Measurements from ENCODE around the gene LEF1. TPM values are rescaled to one million over a fixed set of nuclear protein-coding genes. Genes with fewer than 3 reads are reported as not detected.

LEF1 gene
- total and polyA plus RNA-seq, 8 donors: 4.1 to 49.4 (median 33.8) TPM

DNA sequence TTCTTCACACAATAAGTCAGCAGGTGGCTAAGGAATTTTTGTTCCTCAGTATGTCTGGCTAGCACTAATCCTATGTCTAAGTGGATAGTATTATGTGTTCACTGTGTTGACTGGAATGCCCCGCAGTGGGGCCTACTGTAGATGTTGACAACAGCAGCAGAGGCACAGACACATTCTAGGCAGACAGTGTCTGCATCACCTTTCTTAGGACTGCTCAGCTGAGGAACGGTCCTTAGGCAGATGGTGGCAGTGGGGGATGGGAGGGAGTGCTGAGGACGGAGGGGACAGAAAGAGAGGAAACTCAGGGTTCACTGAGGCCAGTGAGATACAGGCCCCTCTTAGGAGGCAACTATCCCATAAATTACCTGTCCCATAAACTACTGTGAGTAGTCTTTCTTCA, 44.6 kb upstream of the LEF1 start:
- Histone ChIP-seq H3K27me3 (no peaks in the 10 kb centered on the region), H3K4me1 (no peaks in the 10 kb centered on the region), H3K4me3 (no peak overlapping the region), H3K36me3 (no peaks in the 10 kb centered on the region), H3K27ac (no peak overlapping the region), H3K9me3 (no peaks in the 10 kb centered on the region)
- intact Hi-C loops (cut with DNase I): no loop called here
- TF ChIP-seq, protein P1, sequence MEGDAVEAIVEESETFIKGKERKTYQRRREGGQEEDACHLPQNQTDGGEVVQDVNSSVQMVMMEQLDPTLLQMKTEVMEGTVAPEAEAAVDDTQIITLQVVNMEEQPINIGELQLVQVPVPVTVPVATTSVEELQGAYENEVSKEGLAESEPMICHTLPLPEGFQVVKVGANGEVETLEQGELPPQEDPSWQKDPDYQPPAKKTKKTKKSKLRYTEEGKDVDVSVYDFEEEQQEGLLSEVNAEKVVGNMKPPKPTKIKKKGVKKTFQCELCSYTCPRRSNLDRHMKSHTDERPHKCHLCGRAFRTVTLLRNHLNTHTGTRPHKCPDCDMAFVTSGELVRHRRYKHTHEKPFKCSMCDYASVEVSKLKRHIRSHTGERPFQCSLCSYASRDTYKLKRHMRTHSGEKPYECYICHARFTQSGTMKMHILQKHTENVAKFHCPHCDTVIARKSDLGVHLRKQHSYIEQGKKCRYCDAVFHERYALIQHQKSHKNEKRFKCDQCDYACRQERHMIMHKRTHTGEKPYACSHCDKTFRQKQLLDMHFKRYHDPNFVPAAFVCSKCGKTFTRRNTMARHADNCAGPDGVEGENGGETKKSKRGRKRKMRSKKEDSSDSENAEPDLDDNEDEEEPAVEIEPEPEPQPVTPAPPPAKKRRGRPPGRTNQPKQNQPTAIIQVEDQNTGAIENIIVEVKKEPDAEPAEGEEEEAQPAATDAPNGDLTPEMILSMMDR (IDR thresholded peaks at IDR 0.05): no peak
- no peak for ATAC-seq
- no peak for DNase-seq

DNA sequence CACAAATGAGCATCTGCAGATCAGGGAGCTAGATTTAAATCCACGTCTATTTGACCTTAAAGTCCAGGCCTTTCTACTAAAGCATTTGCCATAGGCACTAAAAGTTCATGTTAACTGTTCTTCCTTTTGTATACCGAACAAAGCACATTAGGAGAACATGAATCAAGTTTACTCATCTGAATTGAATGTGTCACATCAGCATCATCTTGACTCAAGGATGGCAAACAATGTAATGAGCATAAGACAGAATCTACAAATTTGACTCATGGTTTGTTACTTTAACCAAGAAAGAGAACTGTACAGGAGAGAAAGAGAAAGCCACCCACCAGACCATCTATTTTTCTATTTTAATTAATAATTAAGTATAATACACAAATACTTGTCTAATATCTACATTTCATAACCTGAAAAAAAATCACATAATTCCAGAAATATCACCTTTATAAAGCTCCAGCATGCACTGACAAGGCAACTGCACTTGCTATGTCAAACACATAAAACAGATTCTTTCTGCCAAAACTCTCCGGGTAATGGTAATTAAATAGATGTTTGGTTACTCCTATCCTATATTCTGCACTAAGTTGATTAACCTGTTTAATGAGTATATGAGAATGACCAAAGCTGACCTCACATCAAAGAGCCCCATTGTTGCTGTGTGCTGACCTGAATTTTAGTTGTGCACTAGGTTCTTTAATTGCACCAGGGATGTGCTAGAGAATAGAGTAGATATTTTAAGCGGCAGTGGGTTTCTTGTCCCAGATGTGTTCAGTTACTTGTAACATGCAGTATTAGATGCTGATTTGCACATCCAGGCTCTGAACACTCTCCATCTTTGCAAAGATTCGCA, 42.5 kb upstream of the LEF1 start:
- intact Hi-C loops (cut with DNase I): no loop called here
- TF ChIP-seq, protein P1 (IDR thresholded peaks at IDR 0.05): no peak
- no peak for ATAC-seq

DNA sequence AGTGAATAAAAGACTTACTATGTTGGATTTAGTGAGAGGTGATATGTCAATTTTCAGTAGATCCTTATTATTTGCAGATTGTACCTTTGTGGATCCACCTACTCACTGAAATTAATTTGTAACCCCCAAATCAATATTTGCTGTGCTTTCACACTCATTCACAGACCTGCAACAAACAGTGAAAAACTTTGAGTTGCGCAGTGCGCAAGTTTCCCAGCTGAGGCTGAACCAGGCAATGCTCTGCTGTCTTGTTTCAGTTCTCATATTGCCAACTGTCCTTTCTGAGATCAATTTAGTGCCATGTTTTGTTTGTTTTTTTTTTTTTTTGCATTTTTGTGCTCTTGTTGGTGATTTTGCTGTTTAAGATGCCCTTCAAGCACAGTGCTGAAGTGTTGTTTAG, 40.8 kb upstream of the LEF1 start:
- no peak for DNase-seq
- H3K4me1 ChIP-seq: no peaks in the 10 kb centered on the region
- TF ChIP-seq, protein P1 (IDR thresholded peaks at IDR 0.05): no peak
- no peak overlapping the region for H3K4me3 ChIP-seq
- no peaks in the 10 kb centered on the region for H3K9me3 ChIP-seq
- H3K27me3 ChIP-seq: no peaks in the 10 kb centered on the region
- intact Hi-C loops (cut with DNase I): no loop called here
- ATAC-seq: no peak
- H3K36me3 ChIP-seq: no peaks in the 10 kb centered on the region
- H3K27ac ChIP-seq: no peak overlapping the region

More for the DNA sequence above, 42.5 kb upstream of the LEF1 start:
- DNase-seq: no peak
- Histone ChIP-seq H3K4me1 (no peaks in the 10 kb centered on the region), H3K9me3 (no peaks in the 10 kb centered on the region), H3K36me3 (no peaks in the 10 kb centered on the region), H3K27ac (no peak overlapping the region), H3K27me3 (no peaks in the 10 kb centered on the region), H3K4me3 (no peak overlapping the region)

DNA sequence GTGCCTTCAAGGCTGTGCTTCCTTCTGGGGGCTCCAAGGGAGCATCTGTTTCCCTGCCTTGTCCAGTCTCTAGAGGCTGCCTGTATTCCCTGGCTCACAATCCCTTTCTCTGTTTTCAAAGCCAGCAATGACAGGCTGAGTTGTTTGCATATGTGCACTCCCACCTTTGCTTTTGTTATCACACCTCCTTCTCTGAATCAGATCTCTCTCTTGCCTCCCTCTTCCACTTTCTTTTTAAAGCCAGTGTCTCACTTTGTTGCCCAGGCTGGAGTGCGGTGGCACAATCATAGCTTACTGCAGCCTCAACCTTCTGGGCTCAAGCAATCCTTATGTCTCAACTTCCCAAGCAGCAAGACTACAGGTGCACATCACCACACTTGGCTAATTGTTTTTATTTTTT, 37.1 kb upstream of the LEF1 start:
- ATAC-seq: no peak
- Histone ChIP-seq H3K9me3 (no peaks in the 10 kb centered on the region), H3K4me1 (no peaks in the 10 kb centered on the region), H3K27ac (no peak overlapping the region), H3K27me3 (no peaks in the 10 kb centered on the region), H3K36me3 (no peaks in the 10 kb centered on the region), H3K4me3 (no peak overlapping the region)
- TF ChIP-seq, protein P1 (IDR thresholded peaks at IDR 0.05): no peak
- DNase-seq: no peak
- intact Hi-C loops (cut with DNase I): no loop called here

DNA sequence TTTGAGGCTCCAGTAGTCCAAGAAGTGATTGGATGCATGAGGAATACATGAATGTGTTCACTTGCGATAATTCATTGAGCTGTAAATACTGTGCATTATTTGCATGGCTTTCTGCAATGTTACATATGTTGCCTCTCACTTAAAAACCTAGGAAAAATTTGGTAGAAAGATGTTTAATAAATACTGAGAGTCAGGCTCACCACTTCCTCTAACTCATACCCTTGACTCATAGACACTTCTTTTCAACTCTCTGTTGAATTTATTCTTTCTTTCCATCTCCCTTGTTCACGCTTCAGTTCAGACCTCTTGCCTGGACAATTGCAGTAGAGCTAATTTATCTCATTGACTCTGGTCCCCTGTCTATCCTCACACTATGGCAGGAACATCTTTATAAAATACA, 35.8 kb upstream of the LEF1 start:
- TF ChIP-seq, protein P1 (IDR thresholded peaks at IDR 0.05): no peak
- Histone ChIP-seq H3K4me3 (no peak overlapping the region), H3K27me3 (no peaks in the 10 kb centered on the region), H3K27ac (no peak overlapping the region), H3K36me3 (no peaks in the 10 kb centered on the region), H3K9me3 (no peaks in the 10 kb centered on the region), H3K4me1 (no peaks in the 10 kb centered on the region)
- DNase-seq: no peak
- no peak for ATAC-seq
- intact Hi-C loops (cut with DNase I): no loop called here

All from left lung (tissue), 10 donors.